ENCODE results near the gene LYSMD2.

LYSMD2 gene

DNA sequence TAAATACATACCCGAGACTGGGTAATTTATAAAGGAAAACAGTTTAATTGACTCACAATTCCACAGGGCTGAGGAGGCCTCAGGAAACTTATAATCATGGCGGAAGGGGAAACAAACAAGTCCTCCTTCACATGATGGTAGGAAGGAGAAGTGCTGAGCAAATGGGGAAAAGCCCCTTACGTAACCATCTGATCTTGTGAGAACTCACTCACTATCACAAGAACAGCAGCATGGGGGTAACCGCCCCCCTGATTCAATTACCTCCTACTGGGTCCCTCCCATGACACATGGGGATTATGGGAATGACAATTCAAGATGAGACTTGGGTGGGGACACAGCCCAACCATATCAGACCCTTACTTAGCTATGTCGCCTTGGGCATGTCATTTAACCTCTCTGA is 28.4 kb downstream of the LYSMD2 start:
- Histone ChIP-seq H3K9me2 (replicated peaks; ENCODE audit: low read depth, low read length) (no peaks in the 10 kb centered on the region), H3K4me1 (ENCODE audit: insufficient read depth, low read length, poor library complexity, severe bottlenecking) (no peaks in the 10 kb centered on the region), H3K4me3 (ENCODE audit: low read length, poor library complexity, severe bottlenecking) (no peak overlapping the region), H3K9ac (ENCODE audit: low read depth, low read length, poor library complexity, severe bottlenecking) (no peak overlapping the region), H3K36me3 (ENCODE audit: insufficient read depth, low read length) (no peaks in the 10 kb centered on the region), H3F3A (ENCODE audit: low read depth) (no peaks in the 10 kb centered on the region), H3K4me2 (ENCODE audit: low read depth, low read length, poor library complexity, severe bottlenecking) (no peak overlapping the region), H3K79me2 (ENCODE audit: insufficient read depth, low read length) (no peaks in the 10 kb centered on the region), H3K27me3 (ENCODE audit: insufficient read depth, low read length, poor library complexity, severe bottlenecking) (no peaks in the 10 kb centered on the region), H2AFZ (ENCODE audit: low read length) (no peak overlapping the region), H4K20me1 (ENCODE audit: insufficient read depth, low read length, poor library complexity, severe bottlenecking) (no peaks in the 10 kb centered on the region), H3K9me3 (ENCODE audit: insufficient read depth, low read depth, low read length) (no peaks in the 10 kb centered on the region)
- no peak for TF ChIP-seq EZH2phosphoT487 (IDR thresholded peaks at IDR 0.05; ENCODE audit: borderline replicate concordance)
- no peak for TF ChIP-seq CTCF (conservative IDR thresholded peaks at IDR 0.05; ENCODE audit: low read length)

DNA sequence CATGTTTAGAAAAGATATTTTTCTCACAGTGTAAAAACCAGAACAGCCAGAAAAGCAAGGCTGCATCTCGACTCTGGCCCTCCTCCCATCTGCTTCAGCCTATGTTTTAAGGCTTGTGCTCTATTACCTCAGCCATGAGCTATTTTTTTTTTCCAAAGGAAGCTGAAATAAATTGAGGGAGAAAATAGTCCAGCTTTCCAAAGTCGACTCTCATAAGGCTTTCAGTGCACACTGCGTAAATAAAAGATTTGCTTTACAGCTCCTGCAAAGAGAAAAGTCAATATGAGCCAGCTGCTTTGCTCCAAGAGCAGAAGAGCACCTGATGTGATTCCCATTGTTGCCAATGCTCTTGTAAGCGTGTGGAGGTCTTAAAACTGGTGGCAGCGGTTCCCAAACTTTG is 29.4 kb downstream of the LYSMD2 start:
- H3K4me1 ChIP-seq (ENCODE audit: insufficient read depth, low read length, poor library complexity, severe bottlenecking), result no peaks in the 10 kb centered on the region
- H2AFZ ChIP-seq (ENCODE audit: low read length), result no peak overlapping the region
- H3K79me2 ChIP-seq (ENCODE audit: insufficient read depth, low read length), result no peaks in the 10 kb centered on the region
- H3F3A ChIP-seq (ENCODE audit: low read depth), result no peaks in the 10 kb centered on the region
- H3K9me3 ChIP-seq (ENCODE audit: insufficient read depth, low read depth, low read length), result no peaks in the 10 kb centered on the region
- no peaks in the 10 kb centered on the region for H4K20me1 ChIP-seq (ENCODE audit: insufficient read depth, low read length, poor library complexity, severe bottlenecking)
- H3K27me3 ChIP-seq (ENCODE audit: insufficient read depth, low read length, poor library complexity, severe bottlenecking), result no peaks in the 10 kb centered on the region
- H3K36me3 ChIP-seq (ENCODE audit: insufficient read depth, low read length), result no peaks in the 10 kb centered on the region
- no peak overlapping the region for H3K9ac ChIP-seq (ENCODE audit: low read depth, low read length, poor library complexity, severe bottlenecking)
- H3K4me2 ChIP-seq (ENCODE audit: low read depth, low read length, poor library complexity, severe bottlenecking), result no peak overlapping the region
- TF ChIP-seq CTCF (conservative IDR thresholded peaks at IDR 0.05; ENCODE audit: low read length), result no peak
- no peak for TF ChIP-seq EZH2phosphoT487 (IDR thresholded peaks at IDR 0.05; ENCODE audit: borderline replicate concordance)
- H3K4me3 ChIP-seq (ENCODE audit: low read length, poor library complexity, severe bottlenecking), result no peak overlapping the region
- no peaks in the 10 kb centered on the region for H3K9me2 ChIP-seq (replicated peaks; ENCODE audit: low read depth, low read length)

DNA sequence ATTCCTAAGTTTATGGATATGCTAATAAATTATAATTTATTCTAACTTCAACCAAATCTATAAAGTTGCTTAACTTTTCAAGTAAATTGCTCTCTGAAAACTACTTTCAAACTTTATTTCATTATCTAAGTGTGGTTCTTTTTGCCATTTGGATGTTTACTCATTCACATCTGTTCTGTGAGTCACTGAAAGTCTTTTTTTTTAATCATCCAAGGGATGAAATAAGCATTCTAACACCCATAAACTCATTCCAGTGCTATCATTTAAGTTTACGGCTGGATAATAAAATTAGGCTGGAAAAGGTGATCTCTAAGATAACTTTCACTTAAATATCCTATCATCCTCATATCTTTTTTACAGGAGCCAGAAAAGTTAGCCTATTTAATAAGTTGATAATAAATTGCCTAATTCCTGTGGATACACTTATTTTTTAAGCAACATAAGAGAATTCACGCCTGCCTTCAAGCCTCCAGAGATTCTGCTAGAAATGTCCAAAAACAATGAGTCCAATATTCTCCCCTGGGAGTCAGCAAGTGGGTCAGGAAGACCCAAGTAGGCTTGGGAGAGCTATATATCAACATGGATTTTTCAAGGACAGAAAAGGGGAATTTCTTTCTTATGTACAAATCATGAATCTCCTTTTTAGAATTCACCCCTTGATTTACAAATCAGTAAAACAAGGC is 30.4 kb downstream of the LYSMD2 start:
- Histone ChIP-seq H3K9me2 (replicated peaks; ENCODE audit: low read depth, low read length) (no peaks in the 10 kb centered on the region), H3K27me3 (ENCODE audit: insufficient read depth, low read length, poor library complexity, severe bottlenecking) (no peaks in the 10 kb centered on the region), H3K4me2 (ENCODE audit: low read depth, low read length, poor library complexity, severe bottlenecking) (no peak overlapping the region), H3K79me2 (ENCODE audit: insufficient read depth, low read length) (no peaks in the 10 kb centered on the region), H3K9me3 (ENCODE audit: insufficient read depth, low read depth, low read length) (no peaks in the 10 kb centered on the region), H3K4me3 (ENCODE audit: low read length, poor library complexity, severe bottlenecking) (no peak overlapping the region), H2AFZ (ENCODE audit: low read length) (no peak overlapping the region), H3K36me3 (ENCODE audit: insufficient read depth, low read length) (no peaks in the 10 kb centered on the region), H4K20me1 (ENCODE audit: insufficient read depth, low read length, poor library complexity, severe bottlenecking) (no peaks in the 10 kb centered on the region), H3K4me1 (ENCODE audit: insufficient read depth, low read length, poor library complexity, severe bottlenecking) (no peaks in the 10 kb centered on the region), H3K9ac (ENCODE audit: low read depth, low read length, poor library complexity, severe bottlenecking) (no peak overlapping the region), H3F3A (ENCODE audit: low read depth) (no peaks in the 10 kb centered on the region)
- no peak for TF ChIP-seq CTCF (conservative IDR thresholded peaks at IDR 0.05; ENCODE audit: low read length)
- no peak for TF ChIP-seq EZH2phosphoT487 (IDR thresholded peaks at IDR 0.05; ENCODE audit: borderline replicate concordance)

Data from Loucy (cell line).